Right lobe of liver (tissue), 6 donors: ENCODE results near the gene DAPK1. TPM values are rescaled to one million over a fixed set of nuclear protein-coding genes. Genes with fewer than 3 reads are reported as not detected.

Experiments used
- ATAC-seq, 4 donors: fragments of 200-7000 bp; cut with Tn5 transposase; one replicate each; pipeline ENCODE4 v1.9.1; 2020; ENCODE audit warnings: mild to moderate bottlenecking in 4 of 4, moderate library complexity in 4 of 4
- DNase-seq, 3 donors: peaks; one replicate each; pipeline ENCODE4 v3.0.0-alpha.2; 2020
- H3K27ac ChIP-seq, 3 donors: fragments of 200-600 bp; one replicate each; pipeline ENCODE4 v1.8.0; 2022
- H3K27me3 ChIP-seq, 2 donors: fragments of 200-600 bp; one replicate each; pipeline ENCODE4 v1.8.0; 2022
- H3K36me3 ChIP-seq, 4 donors: fragments of 200-600 bp; sonication (generic) in 1 of 4; one replicate each; pipeline versions ENCODE4 v1.5.1 to v1.8.0; 2017 to 2022; ENCODE audit warnings: control low read depth in 1 of 4
- H3K4me1 ChIP-seq, 4 donors: fragments of 200-600 bp; sonication (generic) in 1 of 4; one replicate each; pipeline versions ENCODE4 v1.5.1 to v1.8.0; 2017 to 2022; ENCODE audit warnings: control low read depth in 1 of 4
- H3K4me3 ChIP-seq, 3 donors: fragments of 200-600 bp; one replicate each; pipeline ENCODE4 v1.8.0; 2022
- H3K9me3 ChIP-seq, 4 donors: fragments of 200-600 bp; sonication (generic) in 1 of 4; one replicate each; pipeline versions ENCODE4 v1.5.1 to v1.8.0; 2017 to 2022; ENCODE audit warnings: control low read depth in 1 of 4
- POLR2A ChIP-seq: fragments of 450-650 bp; IDR thresholded peaks from one replicate; pipeline ENCODE4 v1.6.1; 2017; ENCODE audit warnings: antibody characterized with exemption, mild to moderate bottlenecking
- WGBS: methylation state at CpG from one replicate; pipeline ENCODE4 v1.1.6; 2018; ENCODE audit warnings: low coverage, low lambda C conversion rate; ENCODE audit not compliant: insufficient coverage; ENCODE audit errors: missing lambda C conversion rate; 5-methylcytosine and 5-hydroxymethylcytosine counted together
- intact Hi-C, 2 donors: fragments of 100-400 bp; cut with DNase I; formaldehyde crosslinking; loops; one replicate each; pipeline versions ENCODE4 v1.11.2 to v1.14.1; 2022
- total RNA-seq, 6 experiments: library from RNA; depleted of rRNA in 2 of 6; stranded (reverse); fragments of >200 nt in 2 of 6; fragmentation: NEBNext Ultra II Directional in 3 of 6; extraction: Animal tissue kit (Norgen Biotek cat#: 25700) in 3 of 6; gene quantifications; one replicate each; pipeline versions ENCODE4 v1.1.0 to v1.2.4, GENCODE V29; 2016 to 2023
- TF ChIP-seq, protein P1 (sequence below), 4 donors: fragments of 200-600 bp in 3 of 4; fragments of 450-650 bp in 1 of 4; IDR thresholded peaks; one replicate each; pipeline versions ENCODE4 v1.5.1 to v1.8.0; 2016 to 2022; ENCODE audit warnings: antibody characterized with exemption in 4 of 4, mild to moderate bottlenecking in 2 of 4
- donor health status: DM: no; HTN: yes; CAD: no.
- donor health status: DM: no; HTN: no; CAD: no.
- donor health status: DM: no; HTN: no; CAD: no.
- donor health status: DM: no; HTN: yes; CAD: no.
- donor health status: DM: no; HTN: yes; CAD: no.

Gene DAPK1
- total RNA-seq, 6 experiments from 2014 or later: 17.4 to 55.0 (median 33.9) TPM

DNA sequence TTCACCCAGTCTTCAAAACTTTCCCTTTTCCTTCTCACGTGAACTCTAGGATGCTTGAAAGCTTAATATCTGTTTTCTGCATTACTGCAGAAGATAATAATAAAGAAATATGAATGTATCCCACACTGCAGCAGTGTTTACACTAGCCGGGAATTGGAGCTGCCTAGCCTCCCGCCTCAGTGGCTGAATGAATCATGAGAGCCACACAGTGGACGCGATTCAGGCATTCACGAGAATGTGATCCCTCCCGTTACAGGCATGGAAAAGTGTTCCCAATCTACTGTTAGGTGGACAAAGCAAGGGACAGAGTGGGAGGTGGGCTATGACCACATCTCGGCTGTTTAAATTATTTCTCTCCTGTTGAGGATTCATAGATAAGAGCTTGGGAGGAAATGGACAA is 158.8 kb downstream of the DAPK1 start:
- Histone ChIP-seq H3K27me3 (no peaks in the 10 kb centered on the region), H3K9me3 (no peaks in the 10 kb centered on the region), H3K36me3 (peaks cover 2 to 16% (median 7%) of the 10 kb centered on the region in 4 donors), H3K4me1 (no peaks in the 10 kb centered on the region), H3K4me3 (no peak overlapping the region), H3K27ac (peak overlapping the region in 2 of 3 donors; percentile 4 to 35)
- TF ChIP-seq, protein P1, sequence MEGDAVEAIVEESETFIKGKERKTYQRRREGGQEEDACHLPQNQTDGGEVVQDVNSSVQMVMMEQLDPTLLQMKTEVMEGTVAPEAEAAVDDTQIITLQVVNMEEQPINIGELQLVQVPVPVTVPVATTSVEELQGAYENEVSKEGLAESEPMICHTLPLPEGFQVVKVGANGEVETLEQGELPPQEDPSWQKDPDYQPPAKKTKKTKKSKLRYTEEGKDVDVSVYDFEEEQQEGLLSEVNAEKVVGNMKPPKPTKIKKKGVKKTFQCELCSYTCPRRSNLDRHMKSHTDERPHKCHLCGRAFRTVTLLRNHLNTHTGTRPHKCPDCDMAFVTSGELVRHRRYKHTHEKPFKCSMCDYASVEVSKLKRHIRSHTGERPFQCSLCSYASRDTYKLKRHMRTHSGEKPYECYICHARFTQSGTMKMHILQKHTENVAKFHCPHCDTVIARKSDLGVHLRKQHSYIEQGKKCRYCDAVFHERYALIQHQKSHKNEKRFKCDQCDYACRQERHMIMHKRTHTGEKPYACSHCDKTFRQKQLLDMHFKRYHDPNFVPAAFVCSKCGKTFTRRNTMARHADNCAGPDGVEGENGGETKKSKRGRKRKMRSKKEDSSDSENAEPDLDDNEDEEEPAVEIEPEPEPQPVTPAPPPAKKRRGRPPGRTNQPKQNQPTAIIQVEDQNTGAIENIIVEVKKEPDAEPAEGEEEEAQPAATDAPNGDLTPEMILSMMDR (IDR thresholded peaks at IDR 0.05): no peak
- no peak for TF ChIP-seq POLR2A
- DNase-seq (no peak), ATAC-seq (peak in 2 of 4 donors; percentile 33 to 34)
- 70% methylated on average over 8 of the region's 8 CpGs for WGBS
- intact Hi-C loops: loop anchor here in 1 of 2 donors (10.0 kb wide), 1 partner anchor 142 kb away; no protein-coding TSS in a partner anchor

DNA sequence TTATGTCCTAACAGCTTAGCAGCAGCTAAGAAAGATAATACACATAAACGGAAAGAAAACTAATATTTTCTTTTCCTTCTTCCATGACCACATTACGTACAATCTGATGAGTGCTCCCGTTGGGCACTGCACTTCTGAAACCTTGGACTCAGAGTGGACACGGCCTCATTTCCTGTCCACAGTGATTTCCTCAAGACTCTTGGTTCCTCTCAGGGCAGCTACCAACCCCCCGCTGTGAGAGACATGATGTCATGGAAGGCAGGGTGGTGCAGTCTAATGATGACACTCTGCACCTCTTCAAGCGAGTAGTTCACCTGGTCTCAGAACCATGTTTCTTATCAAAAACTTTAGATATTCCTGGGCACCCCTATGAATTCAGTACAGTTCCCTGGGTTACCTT is 159.5 kb downstream of the DAPK1 start:
- Histone ChIP-seq H3K4me3 (no peak overlapping the region), H3K36me3 (peaks cover 2 to 16% (median 7%) of the 10 kb centered on the region in 4 donors), H3K9me3 (no peaks in the 10 kb centered on the region), H3K27me3 (no peaks in the 10 kb centered on the region), H3K4me1 (no peaks in the 10 kb centered on the region), H3K27ac (peak overlapping the region in 1 of 3 donors; percentile 4)
- 44% methylated on average over 6 of the region's 6 CpGs for WGBS
- intact Hi-C loops: loop anchor here in 1 of 2 donors (10.0 kb wide), 1 partner anchor 142 kb away; no protein-coding TSS in a partner anchor
- ATAC-seq: peak; percentile 55 to 74 (median 67)
- no peak for TF ChIP-seq POLR2A
- TF ChIP-seq, protein P1 (IDR thresholded peaks at IDR 0.05): no peak
- DNase-seq: no peak

- TF ChIP-seq, protein P1 (IDR thresholded peaks at IDR 0.05): no peak
- TF ChIP-seq POLR2A: no peak
- no peak for ATAC-seq
- Histone ChIP-seq H3K9me3 (no peaks in the 10 kb centered on the region), H3K4me1 (no peaks in the 10 kb centered on the region), H3K4me3 (no peak overlapping the region), H3K36me3 (peaks cover 2 to 16% (median 7%) of the 10 kb centered on the region in 4 donors), H3K27ac (no peak overlapping the region), H3K27me3 (no peaks in the 10 kb centered on the region)
- DNase-seq: no peak
- intact Hi-C loops: loop anchor here in 1 of 2 donors (10.0 kb wide), 1 partner anchor 143 kb away; no protein-coding TSS in a partner anchor
- WGBS: 93% methylated on average over 11 of the region's 16 CpGs
Measured at GRCh38 chr9:87657893-87658292, 160.2 kb downstream of the DAPK1 start.

DNA sequence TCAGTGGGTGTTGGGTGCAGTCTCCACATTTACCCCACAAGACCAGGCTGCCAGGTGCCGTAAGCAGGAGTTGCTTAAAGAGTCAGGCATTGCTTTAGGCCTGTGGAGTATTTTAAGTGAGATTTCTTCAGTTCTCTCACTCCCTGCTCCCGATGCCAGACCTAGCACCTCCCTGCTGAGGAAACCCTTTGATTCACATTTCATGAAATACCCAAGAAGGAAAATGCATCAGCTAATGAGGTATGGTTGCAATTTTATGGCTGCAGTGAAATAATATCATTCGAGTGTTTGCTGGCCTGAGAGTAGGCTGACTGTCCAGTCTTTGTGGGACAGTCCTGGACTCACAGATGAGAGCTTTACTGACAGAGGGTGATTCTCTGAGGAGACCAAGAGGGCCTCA is 160.8 kb downstream of the DAPK1 start:
- Histone ChIP-seq H3K36me3 (peaks cover 2 to 16% (median 7%) of the 10 kb centered on the region in 4 donors), H3K4me3 (no peak overlapping the region), H3K4me1 (no peaks in the 10 kb centered on the region), H3K27me3 (no peaks in the 10 kb centered on the region), H3K9me3 (no peaks in the 10 kb centered on the region), H3K27ac (no peak overlapping the region)
- WGBS: 90% methylated on average over 3 of the region's 3 CpGs
- no peak for ATAC-seq
- no peak for TF ChIP-seq POLR2A
- TF ChIP-seq, protein P1 (IDR thresholded peaks at IDR 0.05): no peak
- DNase-seq: no peak
- intact Hi-C loops: loop anchor here in 1 of 2 donors (10.0 kb wide), 1 partner anchor 144 kb away; no protein-coding TSS in a partner anchor
